OCI-LY1 (cell line): ENCODE results near the gene ERLIN1.

Experiments used
- H2AFZ ChIP-seq: fragments of 200-600 bp; sonication (generic), shearing (Covaris generic); 2 replicates; pipeline ENCODE4 v1.6.0; 2014; ENCODE audit warnings: antibody characterized with exemption, mild to moderate bottlenecking, low read length
- H3F3A ChIP-seq: fragments of 200-600 bp; sonication (generic), shearing (Covaris generic); 2 replicates; pipeline ENCODE4 v1.6.0; 2014; ENCODE audit warnings: mild to moderate bottlenecking, antibody characterized with exemption, low read length, moderate library complexity; ENCODE audit not compliant: insufficient read depth
- H3K27ac ChIP-seq: fragments of 200-600 bp; sonication (generic); 2 replicates; pipeline ENCODE4 v1.5.1; 2014; ENCODE audit warnings: low read length, mixed run types, mild to moderate bottlenecking, low read depth; ENCODE audit not compliant: poor library complexity, severe bottlenecking
- H3K27me3 ChIP-seq: fragments of 200-600 bp; sonication (generic); 2 replicates; pipeline ENCODE4 v1.6.0; 2014; ENCODE audit warnings: antibody characterized with exemption, mild to moderate bottlenecking, low read length, moderate library complexity; ENCODE audit not compliant: insufficient read depth
- H3K36me3 ChIP-seq: fragments of 200-600 bp; sonication (generic); 2 replicates; pipeline ENCODE4 v1.6.1; 2014; ENCODE audit warnings: mild to moderate bottlenecking, antibody characterized with exemption, low read length, moderate library complexity, mixed read lengths; ENCODE audit not compliant: insufficient read depth
- H3K4me1 ChIP-seq: fragments of 200-600 bp; sonication (generic); 2 replicates; pipeline ENCODE4 v1.5.1; 2014; ENCODE audit warnings: mild to moderate bottlenecking, low read length, moderate library complexity; ENCODE audit not compliant: insufficient read depth, severe bottlenecking
- H3K4me2 ChIP-seq: fragments of 200-600 bp; sonication (generic), shearing (Covaris generic); 2 replicates; pipeline ENCODE4 v1.6.1; 2014; ENCODE audit warnings: low read length
- H3K4me3 ChIP-seq: fragments of 200-600 bp; sonication (generic); 2 replicates; pipeline ENCODE4 v1.5.1; 2014; ENCODE audit warnings: low read length, low read depth, mild to moderate bottlenecking, mixed read lengths; ENCODE audit not compliant: poor library complexity, severe bottlenecking
- H3K79me2 ChIP-seq: fragments of 200-600 bp; shearing (Covaris generic); 2 replicates; pipeline ENCODE4 v1.6.1; 2016; ENCODE audit warnings: mixed run types, low read length, mixed read lengths; ENCODE audit not compliant: insufficient read depth
- H3K9ac ChIP-seq: fragments of 200-600 bp; sonication (generic), shearing (Covaris generic); 2 replicates; pipeline ENCODE4 v1.6.1; 2014; ENCODE audit warnings: mild to moderate bottlenecking, low read length, mixed read lengths
- H3K9me2 ChIP-seq: fragments of 200-600 bp; sonication (generic), shearing (Covaris generic); 2 replicates; pipeline ENCODE4 v1.6.1; 2014; ENCODE audit warnings: low read depth, mild to moderate bottlenecking, low read length, mixed read lengths
- H3K9me3 ChIP-seq: fragments of 200-600 bp; shearing (Covaris generic); 2 replicates; pipeline ENCODE4 v1.6.1; 2014; ENCODE audit warnings: low read length, mixed read lengths
- H4K20me1 ChIP-seq: fragments of 200-600 bp; sonication (generic), shearing (Covaris generic); 2 replicates; pipeline ENCODE4 v1.6.0; 2016; ENCODE audit warnings: mild to moderate bottlenecking, low read length; ENCODE audit not compliant: insufficient read depth
- CTCF ChIP-seq: fragments of 200-600 bp; sonication (generic), shearing (Covaris generic); IDR thresholded peaks from 2 replicates; pipeline ENCODE4 v1.5.1; 2017; ENCODE audit warnings: mild to moderate bottlenecking, antibody characterized with exemption, low read length, moderate library complexity, mixed read lengths
- EZH2 ChIP-seq: fragments of 200-600 bp; sonication (generic), shearing (Covaris generic); IDR thresholded peaks from 2 replicates; pipeline ENCODE4 v1.8.0; 2017; ENCODE audit warnings: borderline replicate concordance, mixed run types, mild to moderate bottlenecking, antibody characterized with exemption, low read length, moderate library complexity, mixed read lengths

The ERLIN1 gene

GRCh38 chr10:100146398-100146797 is 39.4 kb downstream of the ERLIN1 start:
- no peaks in the 10 kb centered on the region for H3K27me3 ChIP-seq
- H3K4me1 ChIP-seq = no peaks in the 10 kb centered on the region
- H2AFZ ChIP-seq = no peak overlapping the region
- H3K9me2 ChIP-seq = no peaks in the 10 kb centered on the region
- H3F3A ChIP-seq = no peaks in the 10 kb centered on the region
- H3K4me2 ChIP-seq = no peak overlapping the region
- no peak for TF ChIP-seq CTCF
- TF ChIP-seq EZH2 = no peak
- no peak overlapping the region for H3K27ac ChIP-seq
- no peaks in the 10 kb centered on the region for H4K20me1 ChIP-seq
- no peak overlapping the region for H3K4me3 ChIP-seq
- no peak overlapping the region for H3K9ac ChIP-seq
- H3K9me3 ChIP-seq = no peaks in the 10 kb centered on the region
- no peaks in the 10 kb centered on the region for H3K79me2 ChIP-seq
- H3K36me3 ChIP-seq = peaks cover 9% of the 10 kb centered on the region

GRCh38 chr10:100143756-100144155 is 42.1 kb downstream of the ERLIN1 start:
- Histone ChIP-seq H3K36me3 (no peaks in the 10 kb centered on the region), H3K9me3 (no peaks in the 10 kb centered on the region), H3K4me2 (no peak overlapping the region), H3F3A (no peaks in the 10 kb centered on the region), H3K27ac (no peak overlapping the region), H3K4me3 (no peak overlapping the region), H3K9ac (no peak overlapping the region), H3K4me1 (no peaks in the 10 kb centered on the region), H3K9me2 (no peaks in the 10 kb centered on the region), H4K20me1 (no peaks in the 10 kb centered on the region), H3K27me3 (no peaks in the 10 kb centered on the region), H2AFZ (no peak overlapping the region), H3K79me2 (no peaks in the 10 kb centered on the region)
- TF ChIP-seq CTCF = no peak
- no peak for TF ChIP-seq EZH2

GRCh38 chr10:100141446-100142087 is 44.3 kb downstream of the ERLIN1 start:
- Histone ChIP-seq H3K9me3 (no peaks in the 10 kb centered on the region), H3K4me3 (no peak overlapping the region), H3K27me3 (no peaks in the 10 kb centered on the region), H3K9me2 (no peaks in the 10 kb centered on the region), H3K4me2 (no peak overlapping the region), H3F3A (no peaks in the 10 kb centered on the region), H3K27ac (no peak overlapping the region), H3K4me1 (no peaks in the 10 kb centered on the region), H3K79me2 (no peaks in the 10 kb centered on the region), H4K20me1 (no peaks in the 10 kb centered on the region), H2AFZ (no peak overlapping the region), H3K9ac (no peak overlapping the region), H3K36me3 (no peaks in the 10 kb centered on the region)
- no peak for TF ChIP-seq EZH2
- no peak for TF ChIP-seq CTCF
